ENCODE data around the gene RIPPLY3. TPM values are rescaled to one million over a fixed set of nuclear protein-coding genes. Genes with fewer than 3 reads are reported as not detected.

RIPPLY3 gene
- total RNA-seq, 1 donor, result not detected

DNA sequence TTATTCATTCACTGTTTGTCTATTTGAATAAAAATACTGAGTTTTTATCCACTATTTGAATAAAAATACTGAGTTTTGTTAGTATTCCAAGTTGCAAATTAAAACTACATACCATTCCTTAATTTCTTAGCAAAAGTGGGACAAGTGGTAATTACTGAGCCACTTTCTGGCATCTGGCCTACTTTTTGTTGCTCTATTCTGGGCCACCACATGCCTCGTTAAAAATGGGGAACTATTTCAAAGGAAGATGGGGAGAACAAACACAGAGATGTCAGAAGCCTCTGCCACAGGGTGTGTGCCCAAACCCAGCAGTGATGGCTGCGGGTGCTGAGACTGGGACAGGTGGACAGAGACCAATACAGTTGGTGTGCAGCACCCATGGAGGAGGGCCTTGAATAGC is 51.8 kb downstream of the RIPPLY3 start:
- H3K4me1 ChIP-seq (ENCODE audit: insufficient read depth, low read length), result no peaks in the 10 kb centered on the region
- no peaks in the 10 kb centered on the region for H3K9me3 ChIP-seq (ENCODE audit: low read depth, low read length)
- H3K27me3 ChIP-seq (ENCODE audit: insufficient read depth, low read length), result no peaks in the 10 kb centered on the region
- H3K4me3 ChIP-seq (ENCODE audit: low read length), result no peak overlapping the region

DNA sequence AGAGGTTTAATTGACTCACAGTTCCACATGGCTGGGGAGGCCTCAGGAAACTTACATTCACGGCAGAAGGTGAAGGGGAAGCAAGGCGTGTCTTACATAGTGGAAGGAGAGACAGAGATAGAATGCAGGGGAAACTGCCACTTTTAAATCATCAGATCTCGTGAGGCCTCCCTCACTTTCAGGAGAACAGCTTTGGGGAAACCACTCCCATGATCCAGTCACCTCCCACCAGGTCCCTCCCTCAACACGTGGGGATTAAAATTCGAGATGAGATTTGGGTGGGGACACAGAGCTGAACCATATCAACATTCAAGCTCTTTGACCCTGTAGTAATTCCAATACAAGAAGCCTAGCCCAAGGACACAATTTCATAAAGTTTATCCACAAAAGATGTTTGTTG is 52.7 kb downstream of the RIPPLY3 start:
- Histone ChIP-seq H3K9me3 (ENCODE audit: low read depth, low read length) (no peaks in the 10 kb centered on the region), H3K27me3 (ENCODE audit: insufficient read depth, low read length) (no peaks in the 10 kb centered on the region), H3K4me1 (ENCODE audit: insufficient read depth, low read length) (no peaks in the 10 kb centered on the region), H3K4me3 (ENCODE audit: low read length) (no peak overlapping the region)

DNA sequence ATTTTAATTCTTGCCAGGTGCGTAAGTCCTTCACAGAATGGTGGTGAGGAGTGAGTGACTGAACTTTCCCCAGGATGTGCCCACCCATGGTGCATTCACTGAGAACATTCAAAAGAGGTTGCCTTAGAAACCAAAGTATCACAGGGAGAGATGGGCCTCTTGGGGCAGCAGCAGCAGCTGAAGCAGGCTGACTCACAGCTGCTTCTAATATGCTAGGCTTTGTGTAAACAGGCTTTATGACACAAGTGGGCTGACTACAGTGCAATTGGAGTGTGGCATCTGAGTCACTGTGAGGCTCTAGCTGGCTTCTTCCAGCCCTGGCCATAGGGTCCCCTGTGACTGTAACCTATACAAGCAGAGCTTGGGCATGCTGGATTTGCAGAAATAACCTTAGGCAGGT is 53.8 kb downstream of the RIPPLY3 start:
- no peak overlapping the region for H3K4me3 ChIP-seq (ENCODE audit: low read length)
- H3K27me3 ChIP-seq (ENCODE audit: insufficient read depth, low read length), result no peaks in the 10 kb centered on the region
- H3K9me3 ChIP-seq (ENCODE audit: low read depth, low read length), result no peaks in the 10 kb centered on the region
- H3K4me1 ChIP-seq (ENCODE audit: insufficient read depth, low read length), result no peaks in the 10 kb centered on the region

DNA sequence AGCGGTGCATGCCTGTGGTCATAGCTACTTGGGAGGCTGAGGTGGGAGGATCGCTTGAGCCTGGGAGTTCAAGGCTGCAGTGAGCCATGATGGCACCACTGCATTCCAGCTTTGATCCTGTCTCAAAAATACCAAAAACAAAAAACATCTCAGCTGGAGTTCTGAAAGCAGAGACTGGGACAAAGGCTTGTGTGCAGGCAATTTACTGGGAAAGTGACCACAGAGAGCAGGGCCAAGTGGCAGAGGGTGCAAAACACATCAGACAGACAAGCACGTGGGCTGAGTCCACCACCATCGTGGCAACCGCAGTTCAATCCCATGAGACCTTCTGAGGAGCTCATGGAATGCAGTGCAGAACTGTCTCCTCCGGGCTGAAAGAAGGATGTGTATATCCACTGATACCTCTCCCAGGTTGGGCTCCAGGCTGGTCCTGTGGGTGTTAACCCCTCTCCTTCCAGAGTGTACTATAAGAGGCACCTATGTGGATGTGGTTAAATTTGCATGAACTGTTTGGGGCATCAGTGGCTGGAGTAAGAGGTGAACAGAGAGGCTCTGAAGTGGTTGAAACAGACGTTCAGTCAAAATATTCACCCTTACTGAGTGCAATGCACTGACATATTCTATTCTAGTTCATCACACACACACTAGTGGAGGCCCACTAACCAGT is 55.6 kb downstream of the RIPPLY3 start:
- H3K9me3 ChIP-seq (ENCODE audit: low read depth, low read length), result no peaks in the 10 kb centered on the region
- H3K27me3 ChIP-seq (ENCODE audit: insufficient read depth, low read length), result no peaks in the 10 kb centered on the region
- H3K4me1 ChIP-seq (ENCODE audit: insufficient read depth, low read length), result no peaks in the 10 kb centered on the region
- no peak overlapping the region for H3K4me3 ChIP-seq (ENCODE audit: low read length)

DNA sequence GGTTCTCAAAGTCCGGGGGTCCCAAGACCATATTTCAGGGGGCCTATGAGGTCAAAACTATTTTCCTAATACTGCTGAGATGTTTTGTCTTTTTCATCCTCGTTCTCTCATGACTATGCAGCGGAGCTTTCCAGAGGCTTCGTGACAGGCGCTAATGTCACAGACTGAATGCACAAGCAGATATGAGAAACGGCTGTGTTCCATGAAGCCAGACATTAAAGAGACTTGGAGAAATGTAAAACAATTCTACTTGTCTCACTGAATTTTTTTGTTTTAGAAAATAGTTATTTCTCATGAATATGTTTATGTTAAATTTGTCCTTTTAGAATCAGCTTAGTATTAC is 56.1 kb downstream of the RIPPLY3 start:
- H3K4me1 ChIP-seq (ENCODE audit: insufficient read depth, low read length), result no peaks in the 10 kb centered on the region
- H3K4me3 ChIP-seq (ENCODE audit: low read length), result no peak overlapping the region
- H3K27me3 ChIP-seq (ENCODE audit: insufficient read depth, low read length), result no peaks in the 10 kb centered on the region
- no peaks in the 10 kb centered on the region for H3K9me3 ChIP-seq (ENCODE audit: low read depth, low read length)

DNA sequence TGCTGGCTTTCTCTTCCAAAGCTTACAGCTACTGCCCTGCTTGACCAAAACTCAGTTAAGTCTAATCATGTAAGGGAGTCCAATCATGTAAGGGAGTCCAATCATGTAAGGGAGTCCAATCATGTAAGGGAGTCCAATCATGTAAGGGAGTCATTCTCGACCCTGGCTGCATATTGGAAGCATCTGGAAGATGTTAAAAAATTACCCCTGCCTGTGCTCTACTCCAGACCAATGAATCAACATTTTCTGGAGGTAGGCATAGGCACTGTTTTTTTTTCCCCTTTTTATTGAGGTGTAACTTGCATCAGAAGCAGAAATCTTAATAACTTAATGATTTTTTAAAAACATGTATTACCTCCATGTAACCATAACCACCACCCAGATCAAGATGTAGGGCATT is 56.9 kb downstream of the RIPPLY3 start:
- Histone ChIP-seq H3K4me3 (ENCODE audit: low read length) (no peak overlapping the region), H3K9me3 (ENCODE audit: low read depth, low read length) (no peaks in the 10 kb centered on the region), H3K27me3 (ENCODE audit: insufficient read depth, low read length) (no peaks in the 10 kb centered on the region), H3K4me1 (ENCODE audit: insufficient read depth, low read length) (no peaks in the 10 kb centered on the region)

DNA sequence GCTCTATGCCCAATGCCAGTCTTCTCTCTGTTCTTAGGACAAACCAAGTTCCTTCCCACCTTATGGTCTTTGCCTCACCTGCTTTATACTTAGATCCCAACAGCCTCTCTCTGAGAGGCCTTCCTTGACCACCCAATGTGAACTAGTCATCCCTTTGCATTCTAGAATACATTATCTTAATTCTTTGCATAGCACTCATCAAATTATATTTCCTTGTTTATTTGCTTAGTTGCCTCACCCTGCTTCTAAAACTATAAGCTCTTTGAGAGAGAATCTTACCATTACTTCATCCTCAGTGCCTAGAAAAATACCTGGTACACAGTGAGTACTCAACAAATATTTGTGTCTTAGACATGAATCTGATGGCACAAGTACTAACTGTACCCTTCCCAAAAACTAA is 58.3 kb downstream of the RIPPLY3 start:
- no peaks in the 10 kb centered on the region for H3K9me3 ChIP-seq (ENCODE audit: low read depth, low read length)
- no peak overlapping the region for H3K4me3 ChIP-seq (ENCODE audit: low read length)
- H3K4me1 ChIP-seq (ENCODE audit: insufficient read depth, low read length), result no peaks in the 10 kb centered on the region
- H3K27me3 ChIP-seq (ENCODE audit: insufficient read depth, low read length), result no peaks in the 10 kb centered on the region

DNA sequence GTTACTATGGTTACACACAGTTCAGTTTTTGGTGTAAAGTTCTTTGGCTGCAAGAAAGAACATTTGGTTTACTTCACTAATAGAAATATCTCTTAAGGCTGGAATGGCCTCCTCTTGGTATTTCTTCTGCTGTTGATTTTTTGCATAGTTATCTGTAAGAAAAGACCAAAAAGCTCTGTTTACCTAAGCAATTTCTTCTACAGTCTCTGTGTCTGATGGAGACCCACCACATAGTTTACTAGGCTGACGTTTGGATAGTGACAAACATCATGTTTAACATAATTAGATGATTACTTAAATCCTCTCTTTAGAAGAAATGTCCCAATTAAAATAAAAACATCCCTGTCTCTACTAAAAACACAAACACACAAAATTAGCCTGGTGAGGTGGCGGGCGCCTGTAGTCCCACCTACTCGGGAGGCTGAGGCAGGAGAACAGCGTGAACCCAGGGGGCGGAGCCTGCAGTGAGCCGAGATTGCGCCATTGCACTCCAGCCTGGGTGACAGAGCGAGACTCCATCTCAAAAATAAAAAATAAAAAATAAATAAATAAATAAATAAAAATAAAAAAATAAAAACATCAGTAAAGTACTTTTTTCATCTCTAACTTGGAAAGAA is 59.2 kb downstream of the RIPPLY3 start:
- no peaks in the 10 kb centered on the region for H3K9me3 ChIP-seq (ENCODE audit: low read depth, low read length)
- H3K4me3 ChIP-seq (ENCODE audit: low read length), result no peak overlapping the region
- H3K4me1 ChIP-seq (ENCODE audit: insufficient read depth, low read length), result no peaks in the 10 kb centered on the region
- H3K27me3 ChIP-seq (ENCODE audit: insufficient read depth, low read length), result no peaks in the 10 kb centered on the region

Other genes with a start within 250 kb of the RIPPLY3 start
- gene HLCS, start 40.0 kb upstream of the RIPPLY3 start, total RNA-seq, result 10.2 TPM
- 4.9 TPM for gene PIGP, start 66.4 kb downstream of the RIPPLY3 start, total RNA-seq
- 165 TPM for gene TTC3, start 66.6 kb downstream of the RIPPLY3 start, total RNA-seq